ENCODE data around the gene LRRC52.

LRRC52 gene, protein sequence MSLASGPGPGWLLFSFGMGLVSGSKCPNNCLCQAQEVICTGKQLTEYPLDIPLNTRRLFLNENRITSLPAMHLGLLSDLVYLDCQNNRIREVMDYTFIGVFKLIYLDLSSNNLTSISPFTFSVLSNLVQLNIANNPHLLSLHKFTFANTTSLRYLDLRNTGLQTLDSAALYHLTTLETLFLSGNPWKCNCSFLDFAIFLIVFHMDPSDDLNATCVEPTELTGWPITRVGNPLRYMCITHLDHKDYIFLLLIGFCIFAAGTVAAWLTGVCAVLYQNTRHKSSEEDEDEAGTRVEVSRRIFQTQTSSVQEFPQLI

DNA sequence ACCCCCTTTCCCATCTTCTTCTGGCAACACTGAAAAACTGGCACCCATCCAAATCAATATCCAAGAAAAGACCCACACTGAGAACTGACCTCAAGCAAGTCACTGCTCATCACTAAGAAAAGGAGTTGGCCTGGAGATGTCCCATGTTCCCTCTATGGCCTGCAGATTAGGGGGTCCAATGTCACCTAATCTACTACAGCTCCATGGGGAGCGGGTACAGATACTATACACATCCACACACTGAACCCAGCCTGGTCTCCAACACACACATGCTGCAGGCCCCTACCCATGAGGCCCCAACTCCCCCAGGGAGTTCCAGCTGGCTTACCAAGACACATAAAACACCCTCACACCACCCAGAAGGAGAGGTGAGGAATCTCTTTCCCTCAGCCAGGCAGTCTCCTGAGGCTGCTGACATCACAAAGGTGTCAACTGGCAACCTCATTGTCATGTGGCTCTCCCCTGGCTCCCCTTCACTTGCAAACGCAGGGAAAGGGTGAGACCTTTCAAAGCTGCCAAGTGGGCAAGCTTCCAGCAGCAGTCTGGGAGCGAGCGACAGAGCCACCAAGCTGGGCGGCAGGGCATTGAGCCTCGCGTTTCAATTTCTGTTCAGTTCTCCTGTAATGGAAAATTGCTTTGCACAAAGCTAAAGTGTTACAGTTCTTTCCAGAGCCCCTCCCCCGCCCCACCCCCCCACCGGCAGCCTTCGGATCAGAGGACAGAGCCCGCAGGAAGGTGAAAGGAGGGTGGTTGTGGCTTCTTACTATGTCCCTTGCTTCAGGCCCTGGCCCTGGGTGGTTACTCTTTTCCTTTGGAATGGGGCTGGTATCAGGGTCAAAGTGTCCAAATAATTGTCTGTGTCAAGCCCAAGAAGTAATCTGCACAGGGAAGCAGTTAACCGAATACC is at the start of gene LRRC52:
Gene LRRC52 (plus strand): TSS at position 469 of the 907 bp plus-strand sequence. CDS start 297 bp downstream, at position 766.
- no peak for DNase-seq

DNA sequence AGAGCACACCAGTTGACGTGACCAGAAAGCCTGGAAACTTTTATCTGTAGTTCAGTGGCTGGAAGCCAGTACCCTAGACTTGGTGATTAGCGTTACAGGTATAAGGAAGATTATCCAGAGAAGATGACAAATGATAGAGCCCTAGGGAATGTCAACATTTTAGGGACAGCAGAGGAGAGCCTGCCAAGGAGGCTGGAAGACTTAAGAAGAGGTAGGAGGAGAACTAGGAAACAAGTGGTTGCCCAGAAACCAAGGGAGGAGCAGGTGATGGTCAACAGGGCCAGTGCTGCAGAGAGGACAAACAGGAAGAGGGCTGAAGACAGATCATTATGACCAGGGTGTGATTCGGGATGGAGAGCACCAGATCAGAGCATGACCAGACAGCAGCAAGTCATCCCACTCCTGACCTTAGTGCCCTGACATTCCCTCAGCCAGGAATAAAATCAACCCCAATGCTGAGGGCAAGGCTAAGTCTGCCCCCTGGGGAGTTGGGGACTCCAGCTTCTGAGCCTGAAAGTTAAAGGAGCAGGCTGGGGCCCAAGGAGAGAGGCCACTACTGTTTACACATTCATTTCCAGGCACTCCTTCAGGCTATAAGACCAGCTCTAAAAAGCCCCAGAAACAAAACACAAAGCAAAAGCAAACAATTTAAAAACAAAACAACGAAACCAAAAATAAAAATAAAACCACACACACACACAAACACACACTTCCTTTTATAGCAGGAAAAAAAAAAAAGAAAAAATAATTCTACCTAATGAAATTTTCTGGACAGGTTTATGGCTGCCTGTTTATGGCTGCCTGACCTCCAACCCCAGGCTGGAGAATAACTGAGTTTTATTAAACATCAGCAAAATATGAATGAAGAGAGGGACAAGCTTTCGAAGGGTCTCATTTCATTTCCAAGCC is 48.6 kb upstream of the LRRC52 start:
- DNase-seq, result no peak

DNA sequence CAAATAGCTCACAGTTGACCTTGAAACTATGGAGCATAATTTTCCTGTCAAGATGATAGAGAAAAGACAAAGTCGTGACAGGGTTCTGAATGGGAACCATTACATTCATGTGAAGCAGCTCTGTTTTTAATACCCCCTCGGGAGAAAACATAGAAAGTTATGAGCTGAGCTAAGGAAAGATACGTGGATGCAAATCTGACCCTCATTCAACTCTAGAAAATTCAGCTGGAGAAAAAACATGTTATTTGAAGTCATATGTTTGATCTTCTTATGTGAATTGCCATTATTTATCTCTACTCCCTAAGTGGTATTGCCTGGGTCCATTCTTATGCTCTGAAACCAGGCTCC is 48.0 kb upstream of the LRRC52 start:
- DNase-seq, result no peak

DNA sequence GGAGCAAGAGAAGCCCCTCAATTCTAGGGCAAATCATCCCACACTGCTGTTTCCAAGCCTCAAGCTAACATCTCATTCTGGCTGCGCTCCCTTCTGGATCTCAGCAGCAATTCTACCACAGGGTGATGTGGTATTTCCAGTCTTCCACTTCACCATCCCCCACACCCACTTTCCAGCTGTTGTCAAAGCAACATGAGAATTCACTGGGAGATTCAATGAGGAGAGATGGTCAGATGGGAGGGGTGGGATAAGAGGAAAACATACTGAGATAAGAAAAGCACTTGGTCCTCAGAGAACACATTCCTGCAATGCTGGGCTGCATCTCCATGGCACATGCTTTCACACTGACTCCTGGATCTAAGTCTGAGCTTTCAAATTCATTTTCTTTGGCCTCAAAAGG is 47.3 kb upstream of the LRRC52 start:
- DNase-seq, result no peak

DNA sequence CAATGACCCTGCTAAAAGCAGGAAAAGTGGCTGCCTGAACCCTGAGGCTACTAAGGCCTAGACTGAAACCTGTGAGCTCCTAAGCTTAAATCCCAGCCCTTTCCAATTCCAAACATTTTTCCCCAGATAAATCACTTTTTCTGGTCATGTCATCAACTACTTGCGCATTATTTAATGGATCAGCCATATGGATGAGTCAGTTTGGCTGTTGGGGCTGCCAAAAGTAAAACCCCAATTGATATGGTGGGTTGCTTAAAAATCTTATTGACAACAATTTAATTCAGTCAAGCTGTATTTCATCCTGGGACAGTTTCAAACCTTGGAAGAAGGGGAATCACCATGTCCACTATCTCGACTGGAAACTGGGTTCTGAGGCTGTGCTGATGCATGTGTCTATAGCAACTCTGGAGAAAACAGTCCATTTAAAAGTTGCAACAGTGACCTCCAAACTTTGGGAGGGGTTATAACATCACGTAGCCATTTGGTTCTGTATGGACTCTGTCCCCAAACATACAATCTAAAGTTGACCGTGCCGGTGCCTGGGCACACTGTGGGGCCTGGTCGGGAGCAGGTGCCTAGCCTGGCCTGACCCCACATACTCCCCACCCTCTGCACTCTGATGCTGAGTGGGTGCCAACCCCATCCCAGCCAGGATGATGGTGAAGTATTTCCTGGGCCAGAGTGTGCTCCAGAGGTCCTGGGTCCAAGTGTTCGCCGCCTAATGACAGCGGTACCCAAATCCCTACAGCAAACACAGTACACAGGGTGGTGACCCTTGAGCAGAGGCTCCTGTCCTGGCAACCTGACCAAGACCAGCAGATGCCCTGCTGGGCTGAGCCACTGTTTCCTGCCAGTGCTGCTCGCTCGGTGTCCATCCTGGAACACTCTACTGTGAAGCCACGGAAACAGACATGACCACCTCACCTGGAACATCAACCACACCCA is 46.5 kb upstream of the LRRC52 start:
- no peak for DNase-seq

DNA sequence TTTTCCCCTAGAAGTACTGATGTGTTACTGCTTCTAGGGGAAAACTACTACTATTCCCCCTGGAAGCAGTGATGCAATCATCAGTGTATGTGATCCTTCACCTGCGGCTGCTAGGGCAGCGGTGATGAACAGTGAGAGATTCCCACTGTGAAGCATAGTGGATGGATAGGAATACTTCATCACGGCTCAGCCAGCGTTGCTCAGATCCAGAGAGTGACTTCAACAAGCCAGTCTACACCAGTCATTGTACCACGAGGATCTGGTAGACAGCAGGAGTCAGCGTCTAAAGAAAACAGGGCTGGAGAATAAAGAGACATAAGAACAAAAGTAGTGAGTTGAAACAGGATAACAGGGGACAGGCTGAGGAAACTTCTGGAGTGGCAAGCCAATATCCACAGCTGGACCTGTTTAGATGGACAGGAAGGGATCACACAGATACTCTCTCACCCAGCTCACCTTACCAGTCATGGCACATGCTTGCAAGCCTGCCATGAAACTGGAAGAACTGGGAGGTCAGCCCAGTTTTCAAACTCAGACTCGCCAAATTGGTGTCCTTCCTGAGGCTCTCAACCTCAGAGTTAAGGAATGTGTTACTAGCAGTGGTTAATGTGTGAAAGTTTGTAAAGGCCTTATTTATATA is 42.4 kb upstream of the LRRC52 start:
- no peak for DNase-seq

DNA sequence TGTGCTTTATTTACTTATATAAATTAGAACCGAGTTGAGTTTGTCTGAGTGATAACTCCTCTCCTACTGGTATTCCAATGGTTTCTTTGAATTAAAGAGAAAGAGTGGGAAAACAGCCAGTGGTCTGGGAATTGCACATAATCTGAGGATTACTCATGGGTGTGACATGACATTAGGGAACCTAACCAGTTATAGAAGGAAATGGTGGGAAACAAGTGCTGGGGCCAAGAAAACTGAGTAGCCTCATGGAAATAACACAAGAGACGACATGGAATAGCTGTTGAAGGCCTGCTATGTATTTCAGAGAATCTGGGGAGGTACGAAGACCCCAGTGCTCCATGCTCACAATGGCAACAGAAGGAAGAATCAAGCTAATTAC is 41.8 kb upstream of the LRRC52 start:
- DNase-seq, result no peak

DNA sequence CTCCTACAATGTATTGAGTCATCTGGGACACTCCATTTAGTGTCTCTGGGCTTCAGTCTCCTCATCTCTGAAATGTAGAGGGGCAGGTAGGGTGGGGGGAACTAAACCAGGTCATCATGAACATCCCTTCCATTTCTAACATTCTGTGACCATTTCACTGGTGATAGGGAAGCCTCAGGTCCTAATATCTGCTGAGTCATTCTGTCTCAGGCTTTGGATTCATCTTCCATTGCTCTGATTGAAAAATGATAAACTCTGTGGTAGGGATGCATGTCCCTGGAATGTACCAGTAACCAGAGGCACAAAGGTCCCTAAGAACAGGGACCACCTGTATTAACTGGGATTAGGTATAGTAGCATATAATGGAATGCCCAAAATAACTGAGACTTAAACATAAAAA is 36.2 kb upstream of the LRRC52 start:
- no peak for DNase-seq

DNA sequence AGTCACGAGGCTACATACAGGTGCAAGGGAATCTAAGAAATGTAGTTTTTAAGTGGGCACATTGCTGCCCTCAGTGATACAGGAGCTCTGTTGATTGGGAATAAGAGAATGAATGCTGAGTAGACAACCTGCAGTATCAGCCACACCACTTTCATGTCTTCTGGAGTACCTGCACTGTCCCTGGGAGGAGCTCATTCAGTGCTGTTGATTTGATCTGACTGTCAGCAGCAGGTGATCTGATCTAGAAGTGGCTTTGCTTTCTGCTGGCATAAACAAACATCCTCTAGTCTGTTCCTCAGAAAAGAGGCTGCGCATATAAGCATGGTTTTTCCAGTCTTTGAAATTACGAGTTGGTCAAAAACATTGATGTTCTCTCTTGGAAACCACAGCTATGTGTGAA is 35.5 kb upstream of the LRRC52 start:
- DNase-seq, result no peak

DNA sequence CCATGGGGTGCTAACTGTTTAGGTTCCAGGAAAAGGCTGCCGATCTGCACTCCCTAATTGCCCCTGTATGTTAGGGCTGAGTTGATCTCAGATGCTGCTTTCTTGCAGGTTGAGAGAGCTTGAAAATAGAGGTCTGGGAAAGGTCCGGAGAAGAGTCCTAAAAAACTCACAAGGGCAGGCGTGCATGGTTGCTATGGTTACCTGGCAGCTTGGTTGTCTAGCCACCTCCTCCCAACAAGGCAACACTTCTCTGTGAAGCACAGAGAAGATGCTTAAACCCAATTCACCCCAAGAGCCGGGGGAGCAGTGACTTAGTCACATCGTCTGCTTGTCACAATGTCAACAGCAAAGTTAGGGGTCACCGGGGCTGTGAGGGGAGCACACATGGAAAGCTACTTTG is 31.0 kb upstream of the LRRC52 start:
- no peak for DNase-seq

DNA sequence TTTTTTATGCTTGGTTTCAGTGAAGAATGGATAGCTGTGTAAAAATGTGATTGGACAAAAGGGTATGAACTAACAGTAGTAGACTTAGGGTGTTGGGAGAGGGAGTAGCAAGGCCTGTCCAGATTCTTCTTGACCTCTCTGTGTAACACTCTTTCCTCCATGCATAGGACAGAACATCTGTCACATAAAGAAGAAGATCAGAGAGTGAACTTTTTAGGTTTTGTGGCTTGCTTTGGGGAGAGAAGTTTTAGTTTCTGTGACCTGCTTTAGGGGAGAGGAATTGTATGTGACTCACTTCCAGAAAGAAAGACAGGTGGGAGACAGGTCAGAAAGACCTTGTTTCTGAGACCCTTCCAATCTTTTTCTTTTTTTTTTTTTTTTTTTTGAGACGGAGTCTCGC is 27.3 kb upstream of the LRRC52 start:
- DNase-seq, result no peak

DNA sequence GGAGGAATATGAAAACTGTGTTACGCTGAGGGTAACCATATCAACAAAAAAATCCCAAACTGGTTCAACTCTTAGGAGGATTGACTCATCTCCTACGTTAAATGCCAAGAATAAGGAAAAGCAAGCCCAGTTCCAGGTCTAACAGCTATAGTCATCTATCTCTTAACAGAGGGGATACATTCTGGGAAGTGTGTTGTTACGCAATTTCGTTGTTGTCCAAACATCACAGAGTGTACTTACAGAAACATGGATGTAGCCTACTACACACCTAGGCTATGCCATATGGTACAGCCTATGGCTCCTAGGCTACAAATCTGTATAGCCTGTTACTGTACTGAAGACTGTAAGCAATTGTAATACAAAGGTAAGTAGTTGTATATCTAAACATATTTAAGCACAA is 23.2 kb upstream of the LRRC52 start:
- no peak for DNase-seq

DNA sequence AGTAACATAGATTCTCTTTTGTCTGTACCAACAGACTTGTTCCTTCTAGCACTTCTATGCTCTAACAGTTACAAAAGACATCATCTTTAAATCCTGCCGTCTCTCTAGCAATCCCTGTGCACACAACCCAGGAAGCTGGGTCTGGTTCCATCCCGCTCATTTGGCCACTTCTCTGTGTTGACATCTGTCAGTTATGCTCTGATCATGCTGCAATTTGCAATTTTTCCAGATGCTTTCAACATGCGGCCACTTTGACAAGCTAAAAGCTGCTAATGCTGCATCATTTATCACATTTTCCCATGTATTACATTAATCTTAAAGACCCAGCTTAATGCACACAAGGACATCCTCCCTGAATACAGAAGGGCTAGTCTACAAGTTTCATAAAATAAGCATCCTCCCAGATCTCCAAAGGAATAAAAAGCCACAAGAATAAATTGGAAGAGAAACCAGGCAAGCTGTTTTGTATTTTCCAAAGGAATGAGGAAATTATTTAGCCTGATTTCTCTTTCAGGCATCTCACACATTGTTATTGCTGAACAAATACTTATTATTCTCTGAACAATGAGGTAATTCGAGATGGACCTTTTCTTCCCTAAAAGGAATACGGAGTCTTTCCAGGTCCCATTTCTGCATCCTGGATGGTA is 19.0 kb upstream of the LRRC52 start:
- no peak for DNase-seq

DNA sequence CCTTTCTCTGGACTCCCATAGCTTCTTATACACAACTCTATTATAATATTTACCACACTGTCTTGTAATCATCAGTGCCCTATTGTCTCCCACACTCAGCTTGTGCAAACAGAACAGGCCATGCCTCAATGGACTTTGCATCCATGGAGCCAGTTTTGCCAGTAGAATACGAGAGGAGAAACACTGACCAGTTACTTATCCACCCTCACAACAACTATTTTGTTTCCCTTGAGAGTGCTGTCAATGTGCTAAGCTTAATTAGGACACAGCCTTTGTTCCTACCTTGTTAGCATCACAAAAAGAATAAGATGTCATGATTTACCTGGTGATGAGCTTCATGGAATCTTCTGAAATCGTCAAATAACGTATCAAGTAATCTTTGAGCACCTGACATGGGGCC is 18.1 kb upstream of the LRRC52 start:
- no peak for DNase-seq

DNA sequence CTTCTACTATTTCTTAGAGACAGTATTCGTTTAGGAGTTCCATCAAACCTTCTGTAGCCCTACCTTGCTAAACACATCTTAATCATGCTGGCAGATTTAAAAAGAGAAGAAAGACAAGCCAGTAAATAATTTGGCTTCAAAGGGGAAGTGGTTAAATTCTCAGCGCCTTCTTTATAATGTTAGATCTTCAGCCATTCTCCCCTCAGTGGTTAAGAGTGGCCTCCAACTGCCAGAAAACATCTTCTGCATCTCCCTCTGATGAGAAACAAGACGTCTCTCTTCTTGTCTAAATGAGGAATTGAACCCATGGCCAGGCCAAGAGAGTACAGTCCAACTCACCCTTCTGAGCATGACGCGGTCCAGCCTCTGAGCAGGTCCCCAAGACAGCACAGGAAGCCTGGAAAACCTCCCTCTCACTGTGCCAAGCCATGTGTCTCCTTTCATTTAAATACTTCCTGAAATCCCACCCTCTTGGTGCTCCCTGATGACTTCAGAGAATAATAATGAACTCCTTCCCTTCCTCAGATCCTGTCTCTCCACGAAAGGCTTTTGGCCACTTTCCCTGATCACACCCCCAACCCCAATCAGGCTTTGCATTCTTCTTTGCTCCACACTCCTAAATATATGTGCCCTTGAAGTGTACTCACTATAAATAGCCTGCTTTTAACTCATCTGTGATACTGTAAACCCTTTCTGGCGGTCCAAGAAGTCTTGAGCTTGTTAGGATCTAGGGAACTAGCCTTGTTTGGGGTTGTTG is 16.4 kb upstream of the LRRC52 start:
- DNase-seq, result no peak

DNA sequence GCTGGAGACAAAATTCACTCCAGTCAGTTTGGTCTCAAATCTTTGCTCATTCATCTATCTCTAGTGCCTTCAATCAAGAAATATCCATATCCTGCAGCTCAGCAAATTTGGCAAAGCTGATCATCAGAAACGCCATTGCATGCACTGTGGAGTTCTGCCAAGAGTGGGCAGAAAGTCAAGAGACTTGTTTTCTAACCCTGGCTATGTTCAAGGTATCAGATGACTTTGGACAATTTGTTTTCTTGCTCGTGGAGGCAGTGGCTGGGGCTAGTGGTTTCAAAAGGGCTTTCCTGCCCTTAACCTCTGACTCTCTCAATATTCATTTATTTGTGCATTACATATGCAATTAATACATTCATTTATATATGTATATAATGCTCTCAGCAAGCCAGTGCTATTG is 12.8 kb upstream of the LRRC52 start:
- DNase-seq, result no peak

DNA sequence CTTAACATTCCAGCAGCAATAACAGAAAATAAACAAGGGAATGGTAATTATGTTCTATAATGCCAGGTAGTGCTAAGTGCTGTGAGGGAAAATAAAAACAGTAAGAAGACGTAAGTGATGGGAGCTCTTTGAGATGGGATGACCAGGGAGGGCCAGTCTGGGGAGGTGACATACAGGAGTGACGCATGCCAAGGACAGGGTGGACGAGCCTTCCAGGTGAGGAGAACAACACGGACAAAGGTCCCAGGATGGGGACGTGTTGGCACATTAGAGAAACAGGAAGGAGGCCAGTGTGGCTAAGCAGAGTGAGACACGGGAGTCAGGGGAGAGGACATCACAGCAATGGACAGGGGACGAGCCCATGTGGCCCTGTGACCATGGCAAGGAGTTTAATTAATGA is 11.7 kb upstream of the LRRC52 start:
- no peak for DNase-seq

DNA sequence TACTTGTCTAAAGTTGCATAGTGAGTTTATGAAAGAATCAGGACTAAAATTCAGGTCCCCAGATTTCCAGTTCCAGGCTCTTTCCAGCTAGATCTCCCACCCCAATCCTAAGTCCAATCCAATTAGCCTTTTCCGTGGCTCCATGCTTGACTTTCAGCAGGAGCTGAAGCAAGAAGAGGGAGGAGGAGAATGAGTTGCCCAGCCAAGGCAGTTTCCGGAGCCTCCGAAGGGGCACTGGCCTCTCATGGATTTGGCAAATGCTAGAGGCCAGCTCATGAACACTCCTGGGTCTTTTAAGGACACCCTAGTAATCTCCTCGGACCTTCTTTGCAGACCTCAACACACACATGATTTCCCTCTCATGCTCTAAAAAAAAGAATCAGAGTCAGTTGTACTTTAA is 10.5 kb upstream of the LRRC52 start:
- no peak for DNase-seq

DNA sequence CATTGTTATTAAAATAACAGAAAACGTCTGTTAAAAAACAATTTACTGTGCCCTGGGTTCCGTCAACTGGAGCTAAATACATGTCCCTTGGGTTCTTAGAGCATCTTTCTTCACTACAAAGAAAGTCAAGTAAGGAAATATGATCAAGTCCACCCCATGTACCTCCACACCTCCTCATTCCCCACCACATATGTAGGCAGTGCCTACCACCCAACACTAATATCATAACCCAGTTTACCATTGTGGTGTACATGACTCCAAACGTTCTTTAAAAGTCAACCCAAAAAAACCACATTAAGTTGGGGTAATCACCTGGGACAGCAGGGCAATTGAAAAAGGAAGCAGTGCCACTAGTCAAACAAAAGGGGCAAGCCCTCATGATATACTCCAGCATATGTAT is 7.8 kb upstream of the LRRC52 start:
- no peak for DNase-seq

DNA sequence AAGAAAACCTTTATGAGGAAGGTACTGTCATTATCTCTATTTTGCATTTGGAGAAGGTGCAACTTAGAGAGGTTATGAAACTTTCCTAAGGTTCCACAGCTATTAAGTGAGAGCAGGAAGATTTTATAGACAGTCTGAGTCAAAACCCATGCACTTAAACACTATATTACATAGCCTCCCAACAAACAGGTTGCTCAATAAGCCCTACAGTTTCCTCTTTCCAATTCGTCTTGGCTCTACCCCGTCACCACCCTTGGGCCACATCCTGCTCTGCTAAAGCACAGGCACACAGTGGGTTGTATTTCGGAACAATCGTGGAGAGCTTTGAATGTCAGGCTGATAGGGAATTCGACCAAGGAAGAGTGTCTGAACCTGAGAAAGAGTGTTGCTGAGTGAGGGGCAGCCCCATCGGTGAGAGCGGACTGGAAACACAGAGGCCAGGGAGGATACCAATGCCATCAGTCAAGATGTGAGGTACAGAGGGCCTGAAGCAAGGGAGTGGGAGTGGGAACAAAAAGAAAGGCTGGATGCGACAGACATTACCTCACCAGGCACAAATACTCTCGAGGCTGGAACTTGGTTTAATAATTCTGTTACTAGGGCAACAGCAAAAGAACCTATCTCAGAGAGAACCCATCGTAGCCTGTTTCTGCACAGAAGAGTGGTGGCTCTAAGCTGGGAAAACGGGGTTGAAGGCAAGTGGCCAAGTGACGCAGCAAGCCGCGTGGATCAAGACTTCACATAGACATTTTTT is 6.3 kb upstream of the LRRC52 start:
- no peak for DNase-seq
